ENCODE measurements around the gene L3MBTL4. TPM values are rescaled to one million over a fixed set of nuclear protein-coding genes. Genes with fewer than 3 reads are reported as not detected.

Gene L3MBTL4
- total RNA-seq, 1 experiment from 2014 or later, result 1.4 TPM

GRCh38 chr18:5969355-5969988 is 445.2 kb downstream of the L3MBTL4 start (continued):
- TF ChIP-seq, protein P1, sequence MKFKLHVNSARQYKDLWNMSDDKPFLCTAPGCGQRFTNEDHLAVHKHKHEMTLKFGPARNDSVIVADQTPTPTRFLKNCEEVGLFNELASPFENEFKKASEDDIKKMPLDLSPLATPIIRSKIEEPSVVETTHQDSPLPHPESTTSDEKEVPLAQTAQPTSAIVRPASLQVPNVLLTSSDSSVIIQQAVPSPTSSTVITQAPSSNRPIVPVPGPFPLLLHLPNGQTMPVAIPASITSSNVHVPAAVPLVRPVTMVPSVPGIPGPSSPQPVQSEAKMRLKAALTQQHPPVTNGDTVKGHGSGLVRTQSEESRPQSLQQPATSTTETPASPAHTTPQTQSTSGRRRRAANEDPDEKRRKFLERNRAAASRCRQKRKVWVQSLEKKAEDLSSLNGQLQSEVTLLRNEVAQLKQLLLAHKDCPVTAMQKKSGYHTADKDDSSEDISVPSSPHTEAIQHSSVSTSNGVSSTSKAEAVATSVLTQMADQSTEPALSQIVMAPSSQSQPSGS (CRISPR knock-in tag; IDR thresholded peaks at IDR 0.05; ENCODE audit: borderline replicate concordance, low read depth), result no peak
- TF ChIP-seq GTF2I (CRISPR knock-in tag; conservative IDR thresholded peaks at IDR 0.05) (no peak), RELA (CRISPR knock-in tag; IDR thresholded peaks at IDR 0.05; ENCODE audit: borderline replicate concordance) (no peak), E2F5 (CRISPR knock-in tag; IDR thresholded peaks at IDR 0.05) (no peak)

DNA sequence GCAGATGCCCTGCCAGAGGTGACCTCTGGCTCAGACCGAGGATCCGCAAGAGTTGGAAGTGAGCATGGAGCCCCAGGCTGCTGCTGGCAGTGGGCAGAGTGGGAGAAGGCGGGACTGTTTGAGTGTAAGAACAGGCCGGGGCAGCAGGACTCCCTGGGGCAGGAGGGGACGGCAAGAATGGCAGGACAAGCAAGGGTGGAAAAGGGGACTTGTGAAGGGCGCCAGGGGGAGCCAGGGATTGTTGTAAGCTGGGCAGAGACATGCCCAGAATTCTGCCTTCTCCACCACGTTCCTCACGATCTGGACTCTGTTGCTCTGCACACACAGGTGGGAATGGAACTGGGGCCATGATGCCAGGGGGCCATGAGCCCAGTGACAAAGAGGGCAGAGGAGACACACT is 447.0 kb downstream of the L3MBTL4 start:
- no peak for ATAC-seq
- peaks cover 42% of the 10 kb centered on the region for H3K4me1 Mint-ChIP-seq
- no peak overlapping the region for H3K4me3 Mint-ChIP-seq
- H3K27me3 Mint-ChIP-seq (ENCODE audit: low read depth), result peaks cover 4% of the 10 kb centered on the region
- TF ChIP-seq ZNF121 (CRISPR knock-in tag; IDR thresholded peaks at IDR 0.05), result peak; percentile 46; the same call in 1 of the 2 replicates
- no peak for TF ChIP-seq ZBTB43 (CRISPR knock-in tag; IDR thresholded peaks at IDR 0.05)
- no peak for DNase-seq (ENCODE audit: low spot score)
- no peaks in the 10 kb centered on the region for H3K36me3 Mint-ChIP-seq
- H3K27ac Mint-ChIP-seq, result no peak overlapping the region; the same call in 1 of the 2 replicates
- CTCF ChIA-PET, result no interaction called here
- POLR2A ChIA-PET, result interaction anchor here (0.5 kb wide), 1 partner anchor 521 kb away, joined by 4 read pairs; no protein-coding TSS in a partner anchor
- no peaks in the 10 kb centered on the region for H3K9me3 Mint-ChIP-seq

GRCh38 chr18:5967007-5967406 is 447.7 kb downstream of the L3MBTL4 start:
- ATAC-seq (no peak), DNase-seq (ENCODE audit: low spot score) (no peak)
- H3K27ac Mint-ChIP-seq, result no peak overlapping the region
- no peak overlapping the region for H3K4me3 Mint-ChIP-seq
- peaks cover 36% of the 10 kb centered on the region for H3K4me1 Mint-ChIP-seq
- POLR2A ChIA-PET, result no interaction called here
- TF ChIP-seq SP1 (CRISPR knock-in tag; conservative IDR thresholded peaks at IDR 0.05), result no peak
- no peak for TF ChIP-seq ZNF317 (CRISPR knock-in tag; IDR thresholded peaks at IDR 0.05; ENCODE audit: borderline replicate concordance, low read depth)
- CTCF ChIA-PET, result no interaction called here
- H3K27me3 Mint-ChIP-seq (ENCODE audit: low read depth), result peaks cover 4% of the 10 kb centered on the region
- H3K9me3 Mint-ChIP-seq, result no peaks in the 10 kb centered on the region
- no peaks in the 10 kb centered on the region for H3K36me3 Mint-ChIP-seq

- no peak for TF ChIP-seq TEAD4 (CRISPR knock-in tag; IDR thresholded peaks at IDR 0.05)
- no peak for TF ChIP-seq ZNF671 (CRISPR knock-in tag; IDR thresholded peaks at IDR 0.05)
- TF ChIP-seq ZNF416 (CRISPR knock-in tag; IDR thresholded peaks at IDR 0.05), result no peak
- TF ChIP-seq, protein P2, sequence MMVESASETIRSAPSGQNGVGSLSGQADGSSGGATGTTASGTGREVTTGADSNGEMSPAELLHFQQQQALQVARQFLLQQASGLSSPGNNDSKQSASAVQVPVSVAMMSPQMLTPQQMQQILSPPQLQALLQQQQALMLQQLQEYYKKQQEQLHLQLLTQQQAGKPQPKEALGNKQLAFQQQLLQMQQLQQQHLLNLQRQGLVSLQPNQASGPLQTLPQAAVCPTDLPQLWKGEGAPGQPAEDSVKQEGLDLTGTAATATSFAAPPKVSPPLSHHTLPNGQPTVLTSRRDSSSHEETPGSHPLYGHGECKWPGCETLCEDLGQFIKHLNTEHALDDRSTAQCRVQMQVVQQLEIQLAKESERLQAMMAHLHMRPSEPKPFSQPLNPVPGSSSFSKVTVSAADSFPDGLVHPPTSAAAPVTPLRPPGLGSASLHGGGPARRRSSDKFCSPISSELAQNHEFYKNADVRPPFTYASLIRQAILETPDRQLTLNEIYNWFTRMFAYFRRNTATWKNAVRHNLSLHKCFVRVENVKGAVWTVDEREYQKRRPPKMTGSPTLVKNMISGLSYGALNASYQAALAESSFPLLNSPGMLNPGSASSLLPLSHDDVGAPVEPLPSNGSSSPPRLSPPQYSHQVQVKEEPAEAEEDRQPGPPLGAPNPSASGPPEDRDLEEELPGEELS (CRISPR knock-in tag; IDR thresholded peaks at IDR 0.05), result no peak
- TF ChIP-seq TEAD1 (CRISPR knock-in tag; IDR thresholded peaks at IDR 0.05), result no peak
- no peak for TF ChIP-seq NFE2L1 (CRISPR knock-in tag; IDR thresholded peaks at IDR 0.05)
- no peak for TF ChIP-seq IRF2 (CRISPR knock-in tag; IDR thresholded peaks at IDR 0.05; ENCODE audit: borderline replicate concordance, low read depth)
- no peak for TF ChIP-seq PRRX2 (CRISPR knock-in tag; IDR thresholded peaks at IDR 0.05)
- ChIA-PET POLR2A (no interaction called here), CTCF (no interaction called here)
- Mint-ChIP-seq H3K4me1 (peaks cover 36% of the 10 kb centered on the region), H3K4me3 (no peak overlapping the region), H3K36me3 (no peaks in the 10 kb centered on the region), H3K27ac (no peak overlapping the region), H3K27me3 (ENCODE audit: low read depth) (peaks cover 4% of the 10 kb centered on the region), H3K9me3 (no peaks in the 10 kb centered on the region)
- ATAC-seq, result no peak
- no peak for DNase-seq (ENCODE audit: low spot score)
These were observed 448.2 kb downstream of the L3MBTL4 start for GRCh38 chr18:5966514-5966913.

Data from WTC11 (cell line).